ENCODE results near the gene ERI3. TPM values are rescaled to one million over a fixed set of nuclear protein-coding genes. Genes with fewer than 3 reads are reported as not detected.
A peak's percentile ranks its signal among the peaks of the same experiment; 100 is the strongest.

Gene ERI3
- total and polyA plus RNA-seq, 2 of the 13 experiments (the other 11 are each of a cell fraction or from before 2014, with no cell fraction given), result 35.6 to 35.9 TPM

DNA sequence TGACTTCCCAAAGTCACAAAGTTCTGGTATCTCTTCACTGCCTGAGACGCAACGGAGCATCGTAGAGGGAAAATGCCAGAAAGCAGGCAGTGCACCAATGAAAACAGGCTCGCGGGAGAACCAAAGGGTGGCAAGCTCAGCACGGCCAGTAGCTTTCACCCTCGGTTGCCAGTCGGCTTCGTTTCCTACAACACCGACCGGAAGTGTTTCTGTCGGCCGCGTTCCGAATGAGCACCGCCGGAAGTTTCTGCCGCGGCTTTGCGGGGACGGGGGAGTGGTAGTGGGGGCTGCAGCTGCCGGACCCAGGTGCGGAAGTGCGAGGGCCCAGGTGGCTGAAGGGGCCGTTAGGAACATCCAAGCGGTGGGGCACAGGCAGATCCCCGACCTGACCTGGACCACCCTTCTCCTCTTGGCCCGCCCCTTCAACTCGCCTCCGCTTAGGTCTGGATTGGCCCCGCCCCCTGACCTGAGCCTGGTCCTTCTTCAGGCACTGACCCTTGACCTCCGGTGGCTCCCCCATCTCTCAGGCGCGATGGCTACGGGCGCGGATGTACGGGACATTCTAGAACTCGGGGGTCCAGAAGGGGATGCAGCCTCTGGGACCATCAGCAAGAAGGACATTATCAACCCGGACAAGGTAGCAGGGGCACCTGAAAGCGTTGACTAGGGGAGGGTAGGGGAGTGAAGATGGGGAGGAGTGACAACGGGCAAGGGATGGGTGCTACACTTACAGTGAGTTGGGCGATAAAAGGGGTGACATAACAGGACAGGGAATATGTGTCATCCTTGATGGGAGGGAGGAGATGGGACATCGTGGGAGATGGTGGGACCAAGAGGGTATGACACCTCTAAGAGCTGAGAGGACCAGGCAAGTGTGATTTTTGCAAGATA is 141.6 kb downstream of the ERI3 start, which contains the start of gene DMAP1 (continued):
- TF ChIP-seq ZNF75D (CRISPR knock-in tag; IDR thresholded peaks at IDR 0.05; ENCODE audit: borderline replicate concordance) (no peak), CENPX (CRISPR knock-in tag; IDR thresholded peaks at IDR 0.05) (no peak), ZNF160 (CRISPR knock-in tag; IDR thresholded peaks at IDR 0.05) (peak; percentile 86), MAFK (conservative IDR thresholded peaks at IDR 0.05 in 1 of 2, IDR thresholded peaks at IDR 0.05 in 1 of 2; ENCODE audit: low read length in 2 of 2) (no peak; a peak in 1 of 4 replicates), KDM1A (CRISPR knock-in tag; IDR thresholded peaks at IDR 0.05) (peak; percentile 66; the same call in 1 of the 2 replicates), NCOA2 (CRISPR knock-in tag; IDR thresholded peaks at IDR 0.05) (peak; percentile 64; the same call in 1 of the 2 replicates), ELF1 (CRISPR knock-in tag; IDR thresholded peaks at IDR 0.05) (peak; percentile 87), SMARCC2 (IDR thresholded peaks at IDR 0.05) (no peak), SATB2 (CRISPR knock-in tag; IDR thresholded peaks at IDR 0.05) (peak; percentile 80; the same call in 1 of the 2 replicates), JUN (CRISPR knock-in tag; IDR thresholded peaks at IDR 0.05) (no peak; the same call in 1 of the 2 replicates), MTA1 (CRISPR knock-in tag; IDR thresholded peaks at IDR 0.05; ENCODE audit: borderline replicate concordance) (0 out of 2 replicates have a peak, but pooled peaks have one; percentile 31), SMARCE1 (IDR thresholded peaks at IDR 0.05; ENCODE audit: borderline replicate concordance) (no peak), ZMYM2 (CRISPR knock-in tag; IDR thresholded peaks at IDR 0.05) (no peak), ZNF430 (CRISPR knock-in tag; IDR thresholded peaks at IDR 0.05) (0 out of 2 replicates have a peak, but pooled peaks have one; percentile 62), GABPA (IDR thresholded peaks at IDR 0.05; ENCODE audit: low read depth, low read length) (peak; percentile 100), GABPA (CRISPR knock-in tag; IDR thresholded peaks at IDR 0.05; ENCODE audit: low read depth) (peak; percentile 100), RBM22 (optimal IDR thresholded peaks at IDR 0.05; ENCODE audit: low read length) (peak; percentile 88), ZNF549 (CRISPR knock-in tag; IDR thresholded peaks at IDR 0.05) (no peak), ZNF720 (CRISPR knock-in tag; IDR thresholded peaks at IDR 0.05) (no peak)
- TF ChIP-seq, protein P1, sequence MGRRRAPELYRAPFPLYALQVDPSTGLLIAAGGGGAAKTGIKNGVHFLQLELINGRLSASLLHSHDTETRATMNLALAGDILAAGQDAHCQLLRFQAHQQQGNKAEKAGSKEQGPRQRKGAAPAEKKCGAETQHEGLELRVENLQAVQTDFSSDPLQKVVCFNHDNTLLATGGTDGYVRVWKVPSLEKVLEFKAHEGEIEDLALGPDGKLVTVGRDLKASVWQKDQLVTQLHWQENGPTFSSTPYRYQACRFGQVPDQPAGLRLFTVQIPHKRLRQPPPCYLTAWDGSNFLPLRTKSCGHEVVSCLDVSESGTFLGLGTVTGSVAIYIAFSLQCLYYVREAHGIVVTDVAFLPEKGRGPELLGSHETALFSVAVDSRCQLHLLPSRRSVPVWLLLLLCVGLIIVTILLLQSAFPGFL (CRISPR knock-in tag; IDR thresholded peaks at IDR 0.05), result no peak
- TF ChIP-seq, protein P2, sequence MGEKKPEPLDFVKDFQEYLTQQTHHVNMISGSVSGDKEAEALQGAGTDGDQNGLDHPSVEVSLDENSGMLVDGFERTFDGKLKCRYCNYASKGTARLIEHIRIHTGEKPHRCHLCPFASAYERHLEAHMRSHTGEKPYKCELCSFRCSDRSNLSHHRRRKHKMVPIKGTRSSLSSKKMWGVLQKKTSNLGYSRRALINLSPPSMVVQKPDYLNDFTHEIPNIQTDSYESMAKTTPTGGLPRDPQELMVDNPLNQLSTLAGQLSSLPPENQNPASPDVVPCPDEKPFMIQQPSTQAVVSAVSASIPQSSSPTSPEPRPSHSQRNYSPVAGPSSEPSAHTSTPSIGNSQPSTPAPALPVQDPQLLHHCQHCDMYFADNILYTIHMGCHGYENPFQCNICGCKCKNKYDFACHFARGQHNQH (CRISPR knock-in tag; IDR thresholded peaks at IDR 0.05), result peak; percentile 80; the same call in 1 of the 2 replicates
- TF ChIP-seq, protein P3, sequence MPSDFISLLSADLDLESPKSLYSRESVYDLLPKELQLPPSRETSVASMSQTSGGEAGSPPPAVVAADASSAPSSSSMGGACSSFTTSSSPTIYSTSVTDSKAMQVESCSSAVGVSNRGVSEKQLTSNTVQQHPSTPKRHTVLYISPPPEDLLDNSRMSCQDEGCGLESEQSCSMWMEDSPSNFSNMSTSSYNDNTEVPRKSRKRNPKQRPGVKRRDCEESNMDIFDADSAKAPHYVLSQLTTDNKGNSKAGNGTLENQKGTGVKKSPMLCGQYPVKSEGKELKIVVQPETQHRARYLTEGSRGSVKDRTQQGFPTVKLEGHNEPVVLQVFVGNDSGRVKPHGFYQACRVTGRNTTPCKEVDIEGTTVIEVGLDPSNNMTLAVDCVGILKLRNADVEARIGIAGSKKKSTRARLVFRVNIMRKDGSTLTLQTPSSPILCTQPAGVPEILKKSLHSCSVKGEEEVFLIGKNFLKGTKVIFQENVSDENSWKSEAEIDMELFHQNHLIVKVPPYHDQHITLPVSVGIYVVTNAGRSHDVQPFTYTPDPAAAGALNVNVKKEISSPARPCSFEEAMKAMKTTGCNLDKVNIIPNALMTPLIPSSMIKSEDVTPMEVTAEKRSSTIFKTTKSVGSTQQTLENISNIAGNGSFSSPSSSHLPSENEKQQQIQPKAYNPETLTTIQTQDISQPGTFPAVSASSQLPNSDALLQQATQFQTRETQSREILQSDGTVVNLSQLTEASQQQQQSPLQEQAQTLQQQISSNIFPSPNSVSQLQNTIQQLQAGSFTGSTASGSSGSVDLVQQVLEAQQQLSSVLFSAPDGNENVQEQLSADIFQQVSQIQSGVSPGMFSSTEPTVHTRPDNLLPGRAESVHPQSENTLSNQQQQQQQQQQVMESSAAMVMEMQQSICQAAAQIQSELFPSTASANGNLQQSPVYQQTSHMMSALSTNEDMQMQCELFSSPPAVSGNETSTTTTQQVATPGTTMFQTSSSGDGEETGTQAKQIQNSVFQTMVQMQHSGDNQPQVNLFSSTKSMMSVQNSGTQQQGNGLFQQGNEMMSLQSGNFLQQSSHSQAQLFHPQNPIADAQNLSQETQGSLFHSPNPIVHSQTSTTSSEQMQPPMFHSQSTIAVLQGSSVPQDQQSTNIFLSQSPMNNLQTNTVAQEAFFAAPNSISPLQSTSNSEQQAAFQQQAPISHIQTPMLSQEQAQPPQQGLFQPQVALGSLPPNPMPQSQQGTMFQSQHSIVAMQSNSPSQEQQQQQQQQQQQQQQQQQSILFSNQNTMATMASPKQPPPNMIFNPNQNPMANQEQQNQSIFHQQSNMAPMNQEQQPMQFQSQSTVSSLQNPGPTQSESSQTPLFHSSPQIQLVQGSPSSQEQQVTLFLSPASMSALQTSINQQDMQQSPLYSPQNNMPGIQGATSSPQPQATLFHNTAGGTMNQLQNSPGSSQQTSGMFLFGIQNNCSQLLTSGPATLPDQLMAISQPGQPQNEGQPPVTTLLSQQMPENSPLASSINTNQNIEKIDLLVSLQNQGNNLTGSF (CRISPR knock-in tag; IDR thresholded peaks at IDR 0.05), result peak; percentile 58; the same call in 1 of the 2 replicates
- TF ChIP-seq, protein P4, sequence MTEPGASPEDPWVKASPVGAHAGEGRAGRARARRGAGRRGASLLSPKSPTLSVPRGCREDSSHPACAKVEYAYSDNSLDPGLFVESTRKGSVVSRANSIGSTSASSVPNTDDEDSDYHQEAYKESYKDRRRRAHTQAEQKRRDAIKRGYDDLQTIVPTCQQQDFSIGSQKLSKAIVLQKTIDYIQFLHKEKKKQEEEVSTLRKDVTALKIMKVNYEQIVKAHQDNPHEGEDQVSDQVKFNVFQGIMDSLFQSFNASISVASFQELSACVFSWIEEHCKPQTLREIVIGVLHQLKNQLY (CRISPR knock-in tag; IDR thresholded peaks at IDR 0.05), result 0 out of 2 replicates have a peak, but pooled peaks have one; percentile 31
